Stimulated activated CD4-positive, alpha-beta T cell treated with anti-CD3 and anti-CD28 coated beads, Interleukin-4, amount 100 ng/mL, for 4 hours (primary cell): ENCODE measurements around the gene IL22RA1.

Experiments used
- DNase-seq, 2 experiments: peaks; one replicate each; pipeline ENCODE4 v3.0.0-alpha.2; 2020

Gene IL22RA1

GRCh38 chr1:24165500-24165899 lies 22.6 kb upstream of the IL22RA1 start:
- no peak for DNase-seq

- DNase-seq, result no peak
Measured at GRCh38 chr1:24164004-24164403, 21.1 kb upstream of the IL22RA1 start.

- no peak for DNase-seq
Measured at GRCh38 chr1:24162201-24162600, 19.3 kb upstream of the IL22RA1 start.

- no peak for DNase-seq
Measured at GRCh38 chr1:24161270-24161669, 18.3 kb upstream of the IL22RA1 start.

- no peak for DNase-seq
Measured at GRCh38 chr1:24159366-24159765, 16.4 kb upstream of the IL22RA1 start.

DNA sequence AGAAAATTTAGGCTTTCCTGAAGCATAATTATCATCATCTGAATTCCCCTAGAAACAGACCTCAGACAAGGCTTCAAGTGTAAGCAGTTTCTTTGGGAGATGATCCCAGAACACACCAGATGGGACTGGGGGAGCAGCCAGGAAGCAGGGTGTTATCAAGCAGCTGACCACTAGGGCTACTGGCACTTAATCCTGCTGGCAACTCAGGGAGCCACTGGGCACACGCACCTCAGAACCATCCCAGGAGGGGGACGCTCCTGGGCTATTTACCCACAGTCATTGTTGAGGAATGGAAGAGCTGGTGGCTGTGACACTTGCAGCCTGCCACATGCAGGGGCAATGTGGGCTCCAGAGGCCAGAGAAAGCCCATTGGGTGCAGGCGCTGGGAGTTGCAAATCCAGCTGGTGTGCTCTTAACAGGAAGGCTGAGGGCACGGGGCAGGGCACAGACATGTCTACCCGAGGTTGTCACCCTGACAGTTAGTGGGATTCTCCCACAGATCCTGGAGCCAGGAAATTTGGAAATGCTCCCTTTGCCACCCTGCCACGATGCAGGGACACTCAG lies 15.1 kb upstream of the IL22RA1 start:
- no peak for DNase-seq

DNA sequence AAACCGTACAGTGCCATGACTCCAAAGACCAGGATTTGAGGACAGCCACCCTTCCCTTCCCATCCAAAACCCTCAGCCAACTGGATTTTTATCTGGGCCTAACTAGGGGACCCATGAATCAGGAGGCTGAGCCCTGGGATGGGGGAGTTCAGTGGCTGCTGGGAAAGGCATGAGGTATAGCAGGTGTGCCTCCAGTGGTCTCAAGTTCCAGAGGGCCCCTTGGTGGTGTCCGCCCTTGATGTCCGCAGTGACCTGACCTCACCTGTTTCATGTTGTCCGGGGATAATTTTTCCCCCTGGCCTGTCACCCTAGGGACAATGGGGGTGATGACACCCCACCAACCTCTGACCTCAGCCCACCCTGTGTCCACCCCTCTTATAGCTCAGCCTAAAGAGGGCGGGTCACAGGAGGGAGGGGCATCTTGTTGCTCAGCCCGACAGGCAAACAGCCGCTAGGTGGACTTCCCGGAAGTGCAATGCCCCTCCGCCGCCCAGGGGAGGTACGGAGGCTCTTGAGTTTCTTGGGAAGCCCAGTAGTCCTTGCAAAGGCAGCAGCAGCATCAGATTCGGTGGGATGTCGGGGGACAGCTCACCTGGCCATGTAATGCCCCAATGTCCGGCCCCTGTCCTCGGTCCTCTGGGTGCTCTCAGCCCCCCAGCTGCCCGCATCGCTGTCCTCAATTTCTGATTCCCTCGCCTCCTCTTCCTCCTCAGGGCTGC lies 13.8 kb upstream of the IL22RA1 start:
- no peak for DNase-seq

- no peak for DNase-seq
Measured at GRCh38 chr1:24155011-24155782, 12.3 kb upstream of the IL22RA1 start.

GRCh38 chr1:24154215-24154614 lies 11.3 kb upstream of the IL22RA1 start:
- no peak for DNase-seq

DNA sequence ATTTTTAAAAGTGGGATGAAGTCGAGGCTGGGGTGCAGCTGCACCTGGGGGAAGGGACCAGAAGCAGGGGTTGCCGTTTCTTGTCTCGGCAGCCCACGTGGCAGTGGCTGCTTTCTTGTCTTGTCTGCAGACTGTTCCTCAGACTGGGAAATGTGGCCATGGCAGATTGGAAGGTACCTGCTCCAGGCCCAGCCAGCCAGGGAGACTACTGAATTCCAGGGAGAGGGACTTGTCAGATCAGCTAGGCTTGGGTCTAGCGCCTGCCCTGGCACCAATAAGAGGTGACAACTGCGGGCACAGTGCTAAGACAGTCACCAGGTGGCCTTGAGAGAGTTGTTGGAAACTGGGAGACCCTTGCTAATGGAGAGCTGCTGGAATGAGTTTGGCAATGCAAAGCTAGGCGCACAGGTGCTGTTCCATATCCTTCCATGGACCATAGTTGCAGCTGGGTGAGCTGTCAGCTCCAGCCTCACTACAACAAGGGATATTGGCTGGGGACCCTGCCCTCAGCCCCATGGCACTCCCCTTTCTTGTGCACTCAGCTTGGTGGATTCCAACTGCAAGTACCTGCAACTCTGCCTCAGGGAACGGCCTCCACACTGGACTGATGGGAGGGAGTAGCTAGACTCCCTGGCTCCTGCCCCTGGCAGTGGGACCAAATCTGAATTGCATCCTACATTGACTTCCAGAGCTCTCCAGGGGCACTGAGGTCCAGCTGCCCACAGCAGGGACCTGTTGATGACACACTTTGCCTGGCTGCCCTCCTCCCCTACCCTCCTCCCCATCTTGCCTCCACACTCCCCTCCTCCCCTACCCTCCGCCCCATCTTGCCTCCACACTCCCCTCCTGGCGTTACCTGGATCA lies 9.9 kb upstream of the IL22RA1 start:
- DNase-seq, result no peak

DNA sequence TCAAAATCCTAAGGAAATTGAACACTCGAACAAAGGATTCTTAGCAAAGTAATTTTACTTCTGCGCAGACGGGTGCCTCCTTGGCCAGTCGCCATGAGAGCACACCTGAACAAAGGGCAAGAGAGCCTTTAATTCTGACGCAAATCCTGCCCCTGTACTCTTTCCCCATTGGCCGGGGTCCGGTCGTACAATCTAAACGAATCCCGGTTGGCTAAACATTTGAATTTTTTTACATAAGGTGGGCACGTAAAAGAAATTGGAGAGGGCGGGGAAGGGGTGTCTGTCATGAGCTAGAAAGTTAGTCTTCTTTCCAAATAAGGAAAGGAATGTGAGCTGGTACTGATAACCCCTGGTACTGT lies 8.2 kb upstream of the IL22RA1 start:
- no peak for DNase-seq

GRCh38 chr1:24150234-24151174 lies 7.6 kb upstream of the IL22RA1 start:
- peak; percentile 79 to 89 for DNase-seq

DNA sequence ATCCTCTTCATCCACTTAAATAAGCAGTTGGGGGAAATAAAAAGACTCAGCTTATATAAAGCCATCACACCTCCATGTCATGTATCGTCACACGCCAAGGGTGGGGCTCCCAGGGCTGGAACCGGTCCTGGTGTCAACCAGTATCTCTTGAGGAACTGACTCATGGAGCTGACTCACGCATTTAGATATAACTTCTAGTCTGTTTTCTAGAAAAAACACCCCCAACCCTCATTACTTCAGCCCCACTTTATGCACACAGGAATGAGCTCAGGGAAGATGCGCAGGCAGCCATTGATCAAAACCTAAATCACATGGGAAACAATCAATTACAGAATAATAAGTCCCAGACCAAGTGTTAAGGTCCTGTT lies 6.9 kb upstream of the IL22RA1 start:
- peak; percentile 49 to 61 for DNase-seq

- DNase-seq, result no peak
Measured at GRCh38 chr1:24147816-24148215, 4.9 kb upstream of the IL22RA1 start.

GRCh38 chr1:24147194-24147593 lies 4.3 kb upstream of the IL22RA1 start:
- no peak for DNase-seq

GRCh38 chr1:24141311-24141997 lies 1.5 kb downstream of the IL22RA1 start:
- DNase-seq, result no peak

- no peak for DNase-seq
Measured at GRCh38 chr1:24140741-24141181, 2.2 kb downstream of the IL22RA1 start.

DNA sequence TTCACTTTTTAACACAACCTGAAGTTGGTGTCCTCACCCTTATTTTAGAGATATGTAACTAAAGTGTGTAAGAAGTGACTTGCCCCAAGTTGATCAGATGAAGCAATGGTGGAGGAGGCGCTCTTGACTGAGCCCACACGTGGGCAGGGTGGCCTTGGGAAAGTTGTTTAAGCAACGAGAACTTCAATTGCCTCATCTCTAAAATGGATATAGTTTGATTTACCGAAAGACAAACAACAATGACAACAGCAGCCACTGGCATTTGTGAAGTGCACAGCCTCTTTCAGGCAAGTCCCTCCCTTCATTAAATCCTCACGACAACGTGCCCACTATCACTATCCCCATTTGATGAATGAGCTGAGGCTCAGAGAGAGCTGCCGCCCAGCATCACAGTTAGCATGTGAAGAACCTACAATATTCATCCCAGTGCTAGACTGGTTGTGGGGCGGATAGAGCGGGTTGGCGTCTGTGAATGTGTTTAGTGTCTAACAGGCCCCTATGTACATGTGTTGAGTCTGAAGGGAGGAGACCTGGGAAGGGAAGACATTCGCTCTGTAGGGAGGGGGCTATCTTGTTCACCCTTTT lies 3.0 kb downstream of the IL22RA1 start:
- no peak for DNase-seq

- DNase-seq, result no peak
Measured at GRCh38 chr1:24139222-24139489, 3.8 kb downstream of the IL22RA1 start.

DNA sequence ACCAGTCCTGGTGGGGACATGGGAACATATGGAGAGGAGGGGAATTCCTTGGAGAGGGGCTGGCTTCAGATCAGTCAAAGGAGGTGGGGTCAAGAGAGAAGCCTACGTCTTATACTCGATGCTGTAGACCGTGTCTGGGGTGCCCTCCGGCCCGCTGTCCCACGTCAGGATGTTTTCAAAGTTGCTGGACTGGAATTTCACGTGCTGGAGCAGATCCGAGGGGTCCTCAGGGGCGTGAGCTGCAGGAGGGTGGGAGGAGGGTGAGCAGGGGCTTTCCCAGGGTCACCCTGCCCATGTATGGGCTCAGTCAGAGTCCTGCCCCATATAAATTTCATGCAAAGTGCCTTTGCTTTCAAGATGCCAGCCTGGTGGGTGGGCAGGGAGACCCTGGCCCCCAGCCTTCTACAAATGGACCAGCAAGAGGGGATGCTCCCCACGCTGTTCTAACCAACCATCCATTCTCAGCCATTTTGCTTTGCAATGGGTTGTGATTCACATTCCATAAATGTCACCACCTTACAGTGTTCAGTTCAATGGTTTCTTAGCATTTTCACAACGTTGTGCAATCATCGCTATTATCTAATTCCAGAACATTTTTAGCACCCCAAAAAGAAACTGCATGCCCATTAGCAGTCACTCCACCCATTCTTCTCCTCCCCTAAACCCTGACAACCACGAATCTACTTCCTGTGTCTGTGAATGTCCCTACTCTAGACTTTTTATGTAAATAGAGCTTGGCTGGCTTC lies 4.3 kb downstream of the IL22RA1 start:
- DNase-seq, result no peak
